Measurements from ENCODE around the gene NPAT. TPM values are rescaled to one million over a fixed set of nuclear protein-coding genes. Genes with fewer than 3 reads are reported as not detected.

Gene NPAT
- total and polyA plus RNA-seq, 2 of the 4 experiments (the other 2 are of a cell fraction) = 3.1 to 10.6 TPM

DNA sequence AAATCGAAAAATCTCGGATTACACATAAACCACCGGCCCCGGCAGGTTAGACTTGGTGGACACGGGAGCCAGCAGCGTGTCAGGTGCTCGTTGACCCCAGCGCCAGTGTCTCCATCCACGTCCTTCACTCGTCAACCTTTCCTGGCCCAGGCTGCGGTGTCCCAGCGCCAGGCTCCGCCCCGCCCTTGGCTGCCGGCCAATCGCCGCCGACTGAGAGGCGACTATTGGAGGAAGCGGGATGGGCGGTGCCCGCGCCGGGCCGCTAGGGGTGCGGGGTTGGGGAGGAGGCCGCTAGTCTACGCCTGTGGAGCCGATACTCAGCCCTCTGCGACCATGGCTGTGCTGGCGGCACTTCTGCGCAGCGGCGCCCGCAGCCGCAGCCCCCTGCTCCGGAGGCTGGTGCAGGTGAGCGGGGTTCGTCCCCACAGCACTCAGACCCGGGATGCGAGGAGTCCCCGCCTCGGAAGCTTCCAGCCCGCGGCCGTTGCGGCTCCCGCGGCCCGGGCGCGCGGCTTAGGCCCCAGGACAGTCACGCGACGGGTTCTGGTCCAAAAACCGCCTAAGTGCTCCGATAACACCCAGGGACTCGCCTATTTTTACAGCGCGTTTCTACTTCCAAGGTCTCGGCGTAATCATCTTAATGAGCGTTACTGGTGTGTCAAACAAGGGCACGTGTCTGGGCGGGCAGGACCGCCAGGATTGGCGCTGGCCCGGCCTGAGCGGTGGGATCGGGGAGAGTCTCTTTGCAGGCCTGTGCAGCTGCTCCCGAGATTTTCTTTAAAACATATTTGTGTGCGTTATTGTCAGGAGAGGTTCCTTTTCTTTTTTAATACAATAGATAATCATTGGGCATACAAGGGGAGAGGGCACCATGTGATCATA, 100.9 kb downstream of the NPAT start, which contains the start of gene ACAT1:
TSS of gene ACAT1 (plus strand) at position 294 of the 882 bp plus-strand sequence. CDS start at position 334, 40 bp downstream.
- no TSS peak for BruUV-seq (replicated peaks)
- Histone ChIP-seq H3K4me3 (ENCODE audit: insufficient read depth, low read depth, low read length) (peak within 1 kb of the TSS; percentile 86), H3K27ac (ENCODE audit: insufficient read depth, low read length) (peak within 1 kb of the TSS; percentile 70), H3K23ac (ENCODE audit: low read depth, low read length) (peak within 1 kb of the TSS; percentile 84; the same call in 1 of the 2 replicates), H3K4me1 (ENCODE audit: control insufficient read depth, insufficient read depth, low read length) (peaks cover 3% of the 10 kb centered on the region), H3K18ac (ENCODE audit: low read depth, low read length) (peak within 1 kb of the TSS; percentile 46; the same call in 1 of the 2 replicates), H3K36me3 (ENCODE audit: control insufficient read depth, insufficient read depth, low read length) (no peaks in the 10 kb centered on the region), H3K79me1 (ENCODE audit: low read depth in 1 of 2, low read length in 2 of 2) (peaks cover 16 to 41% of the 10 kb centered on the region in 2 experiments; a peak in 3 of 4 replicates), H3K9ac (ENCODE audit: low read depth, low read length) (peak within 1 kb of the TSS; percentile 79), H4K8ac (ENCODE audit: low read depth in 2 of 2, low read length in 2 of 2) (peak within 1 kb of the TSS; percentile 44 to 83), H3K4me2 (ENCODE audit: low read depth, low read length) (peak within 1 kb of the TSS; percentile 95), H2BK5ac (ENCODE audit: low read depth, low read length, poor library complexity, severe bottlenecking) (peak within 1 kb of the TSS; percentile 38), H2BK15ac (ENCODE audit: low read depth, low read length) (0 out of 3 replicates have a peak within 1 kb of the TSS, but pooled peaks have one; percentile 12), H2BK120ac (ENCODE audit: low read depth, low read length) (no peak within 1 kb of the TSS; the same call in 1 of the 2 replicates), H3K27me3 (ENCODE audit: control insufficient read depth, insufficient read depth, low read length) (no peaks in the 10 kb centered on the region), H2AK9ac (replicated peaks; ENCODE audit: low read depth, low read length, poor library complexity) (peak within 1 kb of the TSS; percentile 80), H3K56ac (ENCODE audit: extremely low read depth, insufficient read depth, low read length) (peak within 1 kb of the TSS; percentile 20; the same call in 1 of the 2 replicates), H2BK20ac (ENCODE audit: low read depth, low read length) (no peak within 1 kb of the TSS), H4K5ac (ENCODE audit: low read depth, low read length) (peak within 1 kb of the TSS; percentile 75), H3K9me1 (ENCODE audit: insufficient read depth, low read length) (peaks cover 15% of the 10 kb centered on the region), H3K14ac (replicated peaks; ENCODE audit: low read depth, low read length) (peak within 1 kb of the TSS; percentile 51; the same call in 1 of the 2 replicates), H3K9me3 (ENCODE audit: control insufficient read depth, insufficient read depth, low read length) (no peaks in the 10 kb centered on the region), H3K4ac (ENCODE audit: low read depth, low read length) (peak within 1 kb of the TSS; percentile 54), H2AK5ac (ENCODE audit: low read depth, low read length) (no peak within 1 kb of the TSS; the same call in none of the 2 replicates), H2AFZ (replicated peaks; ENCODE audit: low read length, poor library complexity) (peak within 1 kb of the TSS; percentile 90), H4K91ac (ENCODE audit: insufficient read depth, low read depth, low read length) (no peak within 1 kb of the TSS; the same call in none of the 2 replicates), H4K20me1 (ENCODE audit: insufficient read depth, low read length) (peaks cover 4% of the 10 kb centered on the region; the same call in 1 of the 2 replicates)
- intact Hi-C loops (cut with micrococcal nuclease) = loop anchor here (1.0 to 5.0 kb wide), 3 partner anchors 101 to 1816 kb away; partner anchors contain the start of genes ATM and NPAT
- ATAC-seq (ENCODE audit: low read depth) = peak; percentile 98
- WGBS, 2 experiments (ENCODE audit: extremely low coverage in 2 of 2, insufficient read length in 1 of 2) = 0% methylated on average over 9 of the region's 73 CpGs; no CpG with 5 or more reads in 1 of the 2 experiments
- TF ChIP-seq CEBPB (IDR thresholded peaks at IDR 0.05; ENCODE audit: low read depth, low read length) = no peak
- peak; percentile 18; the same call in 1 of the 2 replicates for TF ChIP-seq CTCF (conservative IDR thresholded peaks at IDR 0.05; ENCODE audit: low read depth, low read length)
- TF ChIP-seq MAFK (IDR thresholded peaks at IDR 0.05; ENCODE audit: low read depth, low read length) = no peak
- peak; percentile 69; the same call in 1 of the 2 replicates for TF ChIP-seq MAZ (IDR thresholded peaks at IDR 0.05; ENCODE audit: borderline replicate concordance, low read depth, low read length)
- TF ChIP-seq POLR2A (IDR thresholded peaks at IDR 0.05; ENCODE audit: low read depth, low read length) = peak; percentile 83
- peak; percentile 73 for TF ChIP-seq BHLHE40 (IDR thresholded peaks at IDR 0.05; ENCODE audit: low read depth, low read length)
- peak; percentile 91; the same call in 1 of the 2 replicates for TF ChIP-seq MXI1 (IDR thresholded peaks at IDR 0.05; ENCODE audit: borderline replicate concordance, low read depth, low read length)
- TF ChIP-seq, protein P1, sequence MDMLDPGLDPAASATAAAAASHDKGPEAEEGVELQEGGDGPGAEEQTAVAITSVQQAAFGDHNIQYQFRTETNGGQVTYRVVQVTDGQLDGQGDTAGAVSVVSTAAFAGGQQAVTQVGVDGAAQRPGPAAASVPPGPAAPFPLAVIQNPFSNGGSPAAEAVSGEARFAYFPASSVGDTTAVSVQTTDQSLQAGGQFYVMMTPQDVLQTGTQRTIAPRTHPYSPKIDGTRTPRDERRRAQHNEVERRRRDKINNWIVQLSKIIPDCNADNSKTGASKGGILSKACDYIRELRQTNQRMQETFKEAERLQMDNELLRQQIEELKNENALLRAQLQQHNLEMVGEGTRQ (IDR thresholded peaks at IDR 0.05; ENCODE audit: low read depth, low read length) = peak; percentile 76
- peak; percentile 82 for DNase-seq
- in situ Hi-C loops (cut with MboI; ENCODE audit: low sequenced_read_pairs) = no loop called here
- ChIA-PET CTCF (interaction anchor here (0.7 kb wide), 1 partner anchor 362 kb away, joined by 3 read pairs; no protein-coding TSS in a partner anchor), POLR2A (ENCODE audit: unreplicated experiment) (no interaction called here)
- dilution Hi-C loops (cut with HindIII; ENCODE audit: low sequenced_read_pairs, unreplicated experiment) = no loop called here
